ENCODE measurements around the gene ERICH6B.

The ERICH6B gene

GRCh38 chr13:45521297-45521696 is 94.2 kb downstream of the ERICH6B start:
- peak; percentile 59 for DNase-seq (ENCODE audit: low read depth)

DNA sequence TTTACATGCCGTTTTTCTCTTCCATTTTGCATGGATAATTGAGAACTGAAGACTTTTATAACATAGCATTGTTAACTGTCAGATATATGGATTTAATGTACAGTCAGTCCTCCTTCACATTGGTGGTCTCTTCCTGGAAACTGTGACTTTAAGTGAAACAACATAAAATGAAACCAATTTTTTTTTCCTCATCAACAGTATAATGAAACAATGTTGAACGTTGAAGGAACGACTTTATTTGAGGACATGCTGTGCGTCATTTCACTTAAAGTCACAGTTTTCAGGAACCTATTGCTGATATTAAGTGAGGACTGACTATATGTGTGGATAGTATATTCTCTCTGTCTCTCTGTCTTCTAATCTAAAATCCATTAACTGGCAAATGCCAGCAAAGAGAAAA is 96.0 kb downstream of the ERICH6B start:
- TF ChIP-seq, protein P1, sequence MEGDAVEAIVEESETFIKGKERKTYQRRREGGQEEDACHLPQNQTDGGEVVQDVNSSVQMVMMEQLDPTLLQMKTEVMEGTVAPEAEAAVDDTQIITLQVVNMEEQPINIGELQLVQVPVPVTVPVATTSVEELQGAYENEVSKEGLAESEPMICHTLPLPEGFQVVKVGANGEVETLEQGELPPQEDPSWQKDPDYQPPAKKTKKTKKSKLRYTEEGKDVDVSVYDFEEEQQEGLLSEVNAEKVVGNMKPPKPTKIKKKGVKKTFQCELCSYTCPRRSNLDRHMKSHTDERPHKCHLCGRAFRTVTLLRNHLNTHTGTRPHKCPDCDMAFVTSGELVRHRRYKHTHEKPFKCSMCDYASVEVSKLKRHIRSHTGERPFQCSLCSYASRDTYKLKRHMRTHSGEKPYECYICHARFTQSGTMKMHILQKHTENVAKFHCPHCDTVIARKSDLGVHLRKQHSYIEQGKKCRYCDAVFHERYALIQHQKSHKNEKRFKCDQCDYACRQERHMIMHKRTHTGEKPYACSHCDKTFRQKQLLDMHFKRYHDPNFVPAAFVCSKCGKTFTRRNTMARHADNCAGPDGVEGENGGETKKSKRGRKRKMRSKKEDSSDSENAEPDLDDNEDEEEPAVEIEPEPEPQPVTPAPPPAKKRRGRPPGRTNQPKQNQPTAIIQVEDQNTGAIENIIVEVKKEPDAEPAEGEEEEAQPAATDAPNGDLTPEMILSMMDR (conservative IDR thresholded peaks at IDR 0.05; ENCODE audit: control insufficient read depth, insufficient read depth, low read depth, low read length), result no peak
- H3K4me3 ChIP-seq (ENCODE audit: control insufficient read depth, low read depth, low read length), result no peak overlapping the region
- no peak for DNase-seq (ENCODE audit: low read depth)

More at GRCh38 chr13:45521297-45521696, 94.2 kb downstream of the ERICH6B start:
- TF ChIP-seq, protein P1 (conservative IDR thresholded peaks at IDR 0.05; ENCODE audit: control insufficient read depth, insufficient read depth, low read depth, low read length), result no peak
- H3K4me3 ChIP-seq (ENCODE audit: control insufficient read depth, low read depth, low read length), result no peak overlapping the region

GRCh38 chr13:45518525-45519245 is 96.9 kb downstream of the ERICH6B start:
- peak; percentile 71 for DNase-seq (ENCODE audit: low read depth)
- TF ChIP-seq, protein P1 (conservative IDR thresholded peaks at IDR 0.05; ENCODE audit: control insufficient read depth, insufficient read depth, low read depth, low read length), result no peak

GRCh38 chr13:45516757-45517156 is 98.8 kb downstream of the ERICH6B start:
- DNase-seq (ENCODE audit: low read depth), result no peak
- H3K4me3 ChIP-seq (ENCODE audit: control insufficient read depth, low read depth, low read length), result no peak overlapping the region
- TF ChIP-seq, protein P1 (conservative IDR thresholded peaks at IDR 0.05; ENCODE audit: control insufficient read depth, insufficient read depth, low read depth, low read length), result no peak

More at GRCh38 chr13:45518525-45519245, 96.9 kb downstream of the ERICH6B start:
- H3K4me3 ChIP-seq (ENCODE audit: control insufficient read depth, low read depth, low read length), result no peak overlapping the region

GRCh38 chr13:45512098-45512496 is 103.4 kb downstream of the ERICH6B start:
- DNase-seq (ENCODE audit: low read depth), result peak; percentile 31
- TF ChIP-seq, protein P1 (conservative IDR thresholded peaks at IDR 0.05; ENCODE audit: control insufficient read depth, insufficient read depth, low read depth, low read length), result no peak
- H3K4me3 ChIP-seq (ENCODE audit: control insufficient read depth, low read depth, low read length), result no peak overlapping the region

- TF ChIP-seq, protein P1 (conservative IDR thresholded peaks at IDR 0.05; ENCODE audit: control insufficient read depth, insufficient read depth, low read depth, low read length), result peak; percentile 83
- DNase-seq (ENCODE audit: low read depth), result peak; percentile 81
- no peak overlapping the region for H3K4me3 ChIP-seq (ENCODE audit: control insufficient read depth, low read depth, low read length)
These were observed 104.0 kb downstream of the ERICH6B start for GRCh38 chr13:45511310-45512097.
